ENCODE measurements around the gene RAP1GAP2.
"Not testable (repeated sequence)": the region's sequence is repeated elsewhere in the genome, so short reads cannot be mapped to it uniquely, and the experiment has no call there.

RAP1GAP2 gene

DNA sequence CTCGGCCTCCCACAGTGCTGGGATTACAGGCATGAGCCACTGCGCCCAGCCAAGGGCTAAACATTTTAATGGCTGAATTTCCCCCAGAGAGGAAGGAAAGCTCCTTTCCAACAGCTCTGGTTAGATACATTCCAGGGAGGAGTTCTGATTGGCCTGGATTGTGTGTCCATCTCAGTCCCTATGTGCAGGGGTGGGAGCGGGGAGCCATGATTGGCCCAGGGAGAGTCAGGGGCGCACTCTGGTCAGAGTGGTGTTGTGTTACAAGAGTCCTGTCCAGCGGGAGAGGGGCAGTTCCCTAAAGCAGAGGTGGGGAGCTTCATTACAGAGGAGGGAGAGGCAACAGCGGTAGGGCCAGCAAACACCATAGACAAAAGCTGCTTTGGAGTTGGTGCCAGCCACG lies 75.0 kb downstream of the RAP1GAP2 start:
- H3K27ac Mint-ChIP-seq, result no peak overlapping the region
- H3K9me3 Mint-ChIP-seq (ENCODE audit: low read depth), result no peaks in the 10 kb centered on the region
- no peak overlapping the region for H3K4me3 Mint-ChIP-seq
- H3K4me1 Mint-ChIP-seq (ENCODE audit: low read depth), result no peaks in the 10 kb centered on the region
- H3K27me3 Mint-ChIP-seq, result no peaks in the 10 kb centered on the region
- peaks cover 2% of the 10 kb centered on the region for H3K36me3 Mint-ChIP-seq

DNA sequence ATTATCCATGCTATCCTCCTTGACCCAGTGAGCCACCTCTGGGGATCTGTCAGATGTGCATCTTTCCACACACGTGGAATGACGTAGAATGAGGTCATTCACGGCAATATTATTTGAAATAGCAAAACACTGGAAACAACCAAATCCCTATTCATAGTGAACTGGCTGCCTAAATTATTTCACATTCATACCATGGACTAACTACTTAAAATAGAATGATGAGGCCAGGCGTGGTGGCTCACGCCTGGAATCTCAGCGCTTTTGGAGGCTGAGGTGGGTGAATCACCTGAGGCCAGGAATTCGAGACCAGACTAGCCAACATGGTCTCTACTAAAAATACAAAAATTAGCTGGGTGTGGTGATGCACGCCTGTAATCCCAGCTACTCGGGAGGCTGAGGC lies 75.5 kb downstream of the RAP1GAP2 start:
- Mint-ChIP-seq H3K27ac (no peak overlapping the region), H3K27me3 (no peaks in the 10 kb centered on the region)

DNA sequence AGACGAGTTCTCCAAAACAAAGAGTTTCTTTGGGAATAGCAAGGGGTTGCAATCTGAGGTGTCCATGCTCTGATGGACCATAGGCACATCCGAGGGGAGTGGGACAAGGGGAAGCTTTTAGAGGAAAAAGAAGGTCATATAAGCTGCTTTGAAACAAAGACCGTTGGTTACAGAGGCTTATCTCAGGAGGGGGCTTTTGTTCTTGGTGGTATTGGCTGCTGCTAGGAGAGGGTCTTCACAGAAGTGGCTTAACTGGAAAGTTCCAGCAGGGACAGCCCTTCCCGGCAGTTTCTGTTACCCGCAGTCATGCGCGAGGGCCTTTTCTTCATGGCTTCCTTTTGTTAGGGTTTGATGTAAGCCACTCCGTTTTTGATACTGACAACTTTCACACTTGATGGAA lies 76.0 kb downstream of the RAP1GAP2 start:
- Mint-ChIP-seq H3K27me3 (no peaks in the 10 kb centered on the region), H3K36me3 (peaks cover 6% of the 10 kb centered on the region), H3K27ac (no peak overlapping the region), H3K4me1 (ENCODE audit: low read depth) (peaks cover 2% of the 10 kb centered on the region), H3K4me3 (no peak overlapping the region), H3K9me3 (ENCODE audit: low read depth) (no peaks in the 10 kb centered on the region)

More for the DNA sequence above, 75.5 kb downstream of the RAP1GAP2 start:
- no peak overlapping the region for H3K4me3 Mint-ChIP-seq
- H3K4me1 Mint-ChIP-seq (ENCODE audit: low read depth), result peaks cover 2% of the 10 kb centered on the region
- peaks cover 6% of the 10 kb centered on the region for H3K36me3 Mint-ChIP-seq
- no peaks in the 10 kb centered on the region for H3K9me3 Mint-ChIP-seq (ENCODE audit: low read depth)

DNA sequence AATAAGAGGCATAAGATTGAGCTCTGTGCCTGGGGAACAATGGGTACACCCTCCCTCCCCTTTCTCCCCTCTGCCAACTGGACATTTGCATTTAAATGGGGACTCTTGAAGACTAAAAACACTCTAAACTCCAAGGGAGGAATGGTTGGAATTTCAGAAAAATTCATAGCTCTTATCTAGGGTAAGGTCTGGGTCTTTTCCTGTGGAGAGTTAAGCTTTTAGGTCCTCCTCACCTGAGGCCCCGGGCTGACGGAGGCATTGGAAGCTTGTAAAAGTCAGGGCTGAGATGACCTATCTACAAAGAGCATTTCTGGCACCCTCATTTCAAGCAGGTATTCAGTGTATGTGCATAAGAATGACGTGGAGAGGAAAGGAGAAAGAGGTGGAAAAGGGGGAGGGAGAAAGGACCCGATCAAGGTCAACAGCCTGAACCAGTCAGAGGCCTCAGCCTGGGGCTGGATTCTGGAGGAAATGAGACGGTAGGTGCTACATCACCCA lies 78.0 kb downstream of the RAP1GAP2 start:
- Mint-ChIP-seq H3K9me3 (ENCODE audit: low read depth) (no peaks in the 10 kb centered on the region), H3K27ac (no peak overlapping the region), H3K4me1 (ENCODE audit: low read depth) (peaks cover 2% of the 10 kb centered on the region), H3K36me3 (peaks cover 6% of the 10 kb centered on the region), H3K4me3 (no peak overlapping the region), H3K27me3 (no peaks in the 10 kb centered on the region)

DNA sequence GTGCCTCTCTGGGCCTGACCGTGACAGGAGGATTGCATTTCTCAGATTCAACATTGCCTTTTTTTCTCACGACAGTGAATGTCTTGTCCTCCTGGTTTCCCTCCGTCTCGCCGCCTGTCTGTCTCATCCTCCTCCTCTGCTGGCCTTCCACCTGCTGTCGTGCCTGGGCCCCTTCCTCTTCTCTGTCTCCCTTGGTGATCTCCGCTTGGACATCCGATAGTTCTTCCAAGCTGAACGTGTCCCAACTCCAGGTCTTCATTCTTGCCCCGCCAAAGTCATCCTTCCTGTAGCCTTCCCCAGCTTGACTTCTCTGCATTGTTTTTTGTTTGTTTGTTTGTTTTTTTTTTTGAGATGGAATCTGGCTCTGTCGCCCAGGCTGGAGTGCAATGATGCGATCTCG lies 79.4 kb downstream of the RAP1GAP2 start:
- H3K4me3 Mint-ChIP-seq, result no peak overlapping the region
- peaks cover 6% of the 10 kb centered on the region for H3K36me3 Mint-ChIP-seq
- H3K27ac Mint-ChIP-seq, result no peak overlapping the region
- H3K9me3 Mint-ChIP-seq (ENCODE audit: low read depth), result no peaks in the 10 kb centered on the region
- peaks cover 8% of the 10 kb centered on the region for H3K4me1 Mint-ChIP-seq (ENCODE audit: low read depth)
- no peaks in the 10 kb centered on the region for H3K27me3 Mint-ChIP-seq

DNA sequence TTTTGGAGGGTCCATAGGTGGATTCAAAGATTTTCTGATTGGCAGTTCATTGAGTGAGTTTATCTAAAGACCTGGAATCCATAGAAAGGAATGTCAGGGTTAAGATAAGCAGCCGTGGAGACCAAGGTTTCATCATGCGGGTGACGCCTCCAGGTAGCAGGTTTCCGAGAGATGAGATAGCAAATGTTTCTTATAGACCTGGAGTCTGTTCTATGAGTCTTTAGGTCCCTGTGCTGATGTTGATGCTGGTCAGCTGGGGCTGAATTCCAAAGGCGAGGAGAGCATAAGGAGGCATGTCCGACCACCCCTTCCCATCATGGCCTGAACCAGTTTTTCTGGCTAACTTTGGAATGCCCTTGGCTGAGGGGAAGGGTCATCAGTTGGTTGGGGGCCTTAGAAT lies 80.2 kb downstream of the RAP1GAP2 start:
- Mint-ChIP-seq H3K4me3 (no peak overlapping the region), H3K27ac (no peak overlapping the region), H3K4me1 (ENCODE audit: low read depth) (peaks cover 9% of the 10 kb centered on the region)

DNA sequence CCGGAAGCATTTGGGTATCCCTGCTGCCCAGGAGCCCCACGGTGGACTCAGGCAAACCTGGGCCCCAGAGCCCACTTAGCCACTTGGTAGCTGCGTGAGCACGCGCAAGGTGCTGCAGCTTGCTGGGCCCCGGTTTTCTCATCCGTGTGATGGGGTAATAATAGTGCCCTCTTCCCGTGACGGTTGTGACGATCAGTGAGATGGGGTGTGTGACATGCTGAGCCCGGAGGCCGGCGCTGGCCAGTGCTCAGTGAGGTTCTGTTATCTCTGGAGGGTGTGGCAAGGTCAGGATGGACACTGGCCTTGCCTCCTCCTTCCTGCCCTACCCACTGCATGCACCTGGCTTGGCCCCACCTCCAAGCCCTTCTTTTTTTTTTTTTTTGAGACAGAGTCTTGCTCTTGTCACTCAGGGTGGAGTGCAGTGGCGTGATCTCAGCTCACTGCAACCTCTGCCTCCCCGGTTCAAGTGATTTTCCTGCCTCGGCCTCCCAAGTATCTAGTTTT lies 82.6 kb downstream of the RAP1GAP2 start:
- Mint-ChIP-seq H3K9me3 (ENCODE audit: low read depth) (no peaks in the 10 kb centered on the region), H3K4me1 (ENCODE audit: low read depth) (peaks cover 9% of the 10 kb centered on the region), H3K27me3 (no peaks in the 10 kb centered on the region), H3K4me3 (no peak overlapping the region), H3K36me3 (peaks cover 6% of the 10 kb centered on the region), H3K27ac (no peak overlapping the region)

More for the DNA sequence above, 80.2 kb downstream of the RAP1GAP2 start:
- no peaks in the 10 kb centered on the region for H3K27me3 Mint-ChIP-seq
- no peaks in the 10 kb centered on the region for H3K9me3 Mint-ChIP-seq (ENCODE audit: low read depth)
- peaks cover 6% of the 10 kb centered on the region for H3K36me3 Mint-ChIP-seq

DNA sequence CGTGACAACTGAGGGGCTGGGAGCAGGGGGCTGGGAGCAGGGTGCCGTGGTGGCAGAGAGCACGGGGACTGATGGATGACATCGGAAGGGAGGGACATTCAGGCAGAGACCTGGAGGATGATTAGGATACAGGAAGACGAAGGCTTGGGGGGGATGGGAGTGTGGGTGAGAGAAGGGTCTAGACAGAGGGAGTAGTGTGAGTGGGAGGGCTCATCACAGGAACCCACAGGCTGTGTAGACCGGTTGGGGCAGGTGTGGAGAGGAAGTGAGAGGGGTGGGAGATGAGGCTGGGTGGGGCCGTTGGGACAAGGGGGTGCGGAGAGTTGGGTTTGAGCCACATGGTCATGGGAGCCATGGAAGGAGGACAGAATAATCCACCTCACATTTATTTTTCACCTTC lies 83.8 kb downstream of the RAP1GAP2 start:
- peaks cover 9% of the 10 kb centered on the region for H3K4me1 Mint-ChIP-seq (ENCODE audit: low read depth)
- no peaks in the 10 kb centered on the region for H3K27me3 Mint-ChIP-seq

DNA sequence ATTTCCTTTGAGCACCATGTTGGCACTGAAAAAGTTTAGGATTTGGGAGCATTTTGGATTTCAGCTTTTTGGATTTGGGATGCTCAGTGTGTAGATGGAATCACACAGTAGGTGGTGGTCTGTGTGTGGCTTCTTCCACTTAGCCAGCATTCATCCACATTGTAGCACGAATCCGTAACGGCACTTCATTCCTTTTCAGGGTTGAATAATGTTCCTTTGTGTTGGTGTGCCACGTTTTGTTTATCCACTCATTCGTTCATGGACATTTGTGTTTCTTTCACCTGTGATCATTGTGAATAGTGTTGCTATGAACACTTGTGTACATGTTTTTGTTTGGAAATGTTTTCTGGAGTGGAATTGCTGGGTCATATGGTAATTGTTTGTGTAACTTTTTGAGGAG lies 85.1 kb downstream of the RAP1GAP2 start:
- Mint-ChIP-seq H3K27ac (no peak overlapping the region), H3K4me3 (no peak overlapping the region), H3K27me3 (no peaks in the 10 kb centered on the region), H3K9me3 (ENCODE audit: low read depth) (no peaks in the 10 kb centered on the region), H3K4me1 (ENCODE audit: low read depth) (peaks cover 9% of the 10 kb centered on the region), H3K36me3 (peaks cover 2% of the 10 kb centered on the region)

More for the DNA sequence above, 83.8 kb downstream of the RAP1GAP2 start:
- Mint-ChIP-seq H3K27ac (no peak overlapping the region), H3K36me3 (peaks cover 4% of the 10 kb centered on the region), H3K4me3 (no peak overlapping the region), H3K9me3 (ENCODE audit: low read depth) (no peaks in the 10 kb centered on the region)

DNA sequence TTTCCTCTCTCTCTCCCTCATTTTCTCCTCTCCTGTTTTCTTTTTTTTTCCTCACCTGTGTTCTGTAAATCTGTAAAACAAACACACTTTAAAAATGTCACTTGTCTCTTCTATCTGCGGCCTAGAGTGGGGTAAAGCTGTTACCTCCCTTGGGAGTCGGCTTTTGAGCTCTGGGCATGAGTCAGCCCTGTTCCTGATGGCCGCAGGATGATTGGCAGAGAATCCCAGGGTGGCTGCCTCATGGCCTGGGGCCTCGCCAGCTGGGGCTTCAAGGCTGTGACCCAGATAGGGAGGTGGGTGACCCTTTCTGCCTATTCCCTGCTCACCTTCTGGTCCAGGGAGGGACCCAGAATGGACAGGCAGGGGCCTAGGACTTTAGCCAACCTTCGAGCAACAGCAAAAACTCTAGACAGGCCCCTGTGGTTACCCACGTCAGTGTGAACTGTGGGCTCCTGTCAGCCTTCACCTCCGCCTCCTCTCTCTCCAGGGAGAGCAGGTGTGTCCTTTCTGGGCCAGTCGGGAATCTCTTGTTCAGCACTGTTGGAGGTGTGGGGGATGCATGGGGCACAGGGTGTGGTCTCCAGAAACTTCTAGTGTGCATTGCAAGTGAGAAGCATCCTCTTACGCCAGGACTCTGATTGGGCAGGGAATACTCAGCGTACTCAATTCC lies 87.4 kb downstream of the RAP1GAP2 start:
- Mint-ChIP-seq H3K27me3 (no peaks in the 10 kb centered on the region), H3K36me3 (no peaks in the 10 kb centered on the region), H3K4me3 (no peak overlapping the region), H3K27ac (no peak overlapping the region), H3K4me1 (ENCODE audit: low read depth) (peaks cover 7% of the 10 kb centered on the region), H3K9me3 (ENCODE audit: low read depth) (no peaks in the 10 kb centered on the region)

DNA sequence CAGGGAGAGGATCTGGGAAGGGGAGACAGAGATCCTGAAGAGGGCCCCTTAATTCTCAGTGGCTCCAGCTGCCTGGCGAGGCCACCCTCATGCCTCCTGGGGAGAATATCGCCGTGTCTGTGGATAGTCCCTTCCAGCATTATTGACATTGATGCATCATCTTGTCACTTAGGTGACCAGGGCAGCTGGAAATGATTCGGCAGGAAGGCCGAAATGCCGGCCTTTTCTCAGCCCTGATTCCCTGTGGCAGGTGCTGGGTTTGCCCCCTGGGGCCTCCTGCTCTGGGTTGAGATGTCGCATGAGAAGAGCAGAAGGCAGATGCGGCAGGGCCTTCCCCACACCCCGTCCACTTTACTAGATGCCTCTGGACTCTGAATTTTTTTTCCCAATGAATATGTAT lies 89.5 kb downstream of the RAP1GAP2 start:
- Mint-ChIP-seq H3K9me3 (ENCODE audit: low read depth) (no peaks in the 10 kb centered on the region), H3K4me3 (no peak overlapping the region), H3K36me3 (no peaks in the 10 kb centered on the region), H3K27me3 (no peaks in the 10 kb centered on the region), H3K27ac (no peak overlapping the region), H3K4me1 (ENCODE audit: low read depth) (no peaks in the 10 kb centered on the region)

DNA sequence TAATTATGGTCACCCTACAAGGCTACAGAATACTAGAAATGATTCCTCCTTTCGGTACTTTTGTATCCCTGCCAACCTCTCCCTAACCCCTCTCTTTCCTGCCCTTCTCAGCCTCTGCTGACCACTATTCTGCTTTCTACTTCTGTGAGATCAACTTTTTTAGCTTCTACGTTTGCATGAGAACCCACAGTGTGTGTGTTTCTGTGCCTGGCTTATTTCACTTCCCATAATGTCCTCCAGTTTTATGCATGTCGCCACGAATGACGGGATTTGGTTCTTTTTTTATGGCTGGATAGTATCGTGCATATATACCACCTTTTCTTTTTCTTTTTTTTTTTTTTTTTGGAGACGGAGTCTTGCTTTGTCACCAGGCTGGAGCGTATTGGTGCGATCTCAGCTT lies 92.1 kb downstream of the RAP1GAP2 start:
- H3K27ac Mint-ChIP-seq, result no peak overlapping the region
- no peaks in the 10 kb centered on the region for H3K27me3 Mint-ChIP-seq
- H3K4me3 Mint-ChIP-seq, result no peak overlapping the region
- H3K36me3 Mint-ChIP-seq, result no peaks in the 10 kb centered on the region
- H3K9me3 Mint-ChIP-seq (ENCODE audit: low read depth), result no peaks in the 10 kb centered on the region
- no peaks in the 10 kb centered on the region for H3K4me1 Mint-ChIP-seq (ENCODE audit: low read depth)

DNA sequence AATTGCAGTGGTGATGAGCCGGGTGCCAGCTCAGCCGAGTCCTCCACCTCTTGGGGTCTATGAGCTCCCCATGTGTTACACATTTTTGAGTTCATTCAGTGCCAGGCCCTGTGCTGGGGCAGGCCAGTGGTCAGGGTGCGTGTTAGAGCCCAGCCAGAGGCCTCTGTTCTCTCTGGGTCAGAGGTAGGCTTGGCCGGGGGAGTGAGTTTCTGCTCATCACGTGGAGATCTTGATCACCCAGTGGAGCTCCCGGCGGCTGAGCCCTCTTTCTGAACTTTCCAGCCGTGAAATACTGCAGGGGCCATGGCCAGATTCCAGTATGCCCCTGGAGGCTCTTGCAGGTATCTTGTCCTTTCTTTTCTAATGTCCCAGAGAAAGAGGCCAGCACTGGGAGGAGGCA lies 93.0 kb downstream of the RAP1GAP2 start:
- H3K4me1 Mint-ChIP-seq (ENCODE audit: low read depth), result no peaks in the 10 kb centered on the region
- no peaks in the 10 kb centered on the region for H3K36me3 Mint-ChIP-seq
- H3K4me3 Mint-ChIP-seq, result no peak overlapping the region
- no peaks in the 10 kb centered on the region for H3K9me3 Mint-ChIP-seq (ENCODE audit: low read depth)
- H3K27me3 Mint-ChIP-seq, result no peaks in the 10 kb centered on the region
- no peak overlapping the region for H3K27ac Mint-ChIP-seq

DNA sequence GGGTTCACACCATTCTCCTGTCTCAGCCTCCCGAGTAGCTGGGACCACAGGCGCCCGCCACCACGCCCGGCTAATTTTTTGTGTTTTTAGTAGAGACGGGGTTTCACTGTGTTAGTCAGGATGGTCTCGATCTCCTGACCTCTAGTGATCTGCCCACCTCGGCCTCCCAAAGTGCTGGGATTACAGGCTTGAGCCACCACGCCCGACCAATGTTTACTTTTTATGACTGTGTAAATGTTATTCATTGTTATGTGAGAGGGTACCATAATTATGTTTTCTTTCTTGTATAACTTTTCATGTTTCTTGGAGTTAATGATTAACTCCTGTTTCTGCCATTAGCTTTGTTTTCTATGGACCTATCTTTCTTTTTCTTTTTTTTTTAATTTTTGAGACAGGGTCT lies 94.5 kb downstream of the RAP1GAP2 start:
- not testable (repeated sequence) for H3K4me1 Mint-ChIP-seq (ENCODE audit: low read depth); H3K36me3 Mint-ChIP-seq; H3K9me3 Mint-ChIP-seq (ENCODE audit: low read depth); H3K27ac Mint-ChIP-seq; H3K4me3 Mint-ChIP-seq; H3K27me3 Mint-ChIP-seq

DNA sequence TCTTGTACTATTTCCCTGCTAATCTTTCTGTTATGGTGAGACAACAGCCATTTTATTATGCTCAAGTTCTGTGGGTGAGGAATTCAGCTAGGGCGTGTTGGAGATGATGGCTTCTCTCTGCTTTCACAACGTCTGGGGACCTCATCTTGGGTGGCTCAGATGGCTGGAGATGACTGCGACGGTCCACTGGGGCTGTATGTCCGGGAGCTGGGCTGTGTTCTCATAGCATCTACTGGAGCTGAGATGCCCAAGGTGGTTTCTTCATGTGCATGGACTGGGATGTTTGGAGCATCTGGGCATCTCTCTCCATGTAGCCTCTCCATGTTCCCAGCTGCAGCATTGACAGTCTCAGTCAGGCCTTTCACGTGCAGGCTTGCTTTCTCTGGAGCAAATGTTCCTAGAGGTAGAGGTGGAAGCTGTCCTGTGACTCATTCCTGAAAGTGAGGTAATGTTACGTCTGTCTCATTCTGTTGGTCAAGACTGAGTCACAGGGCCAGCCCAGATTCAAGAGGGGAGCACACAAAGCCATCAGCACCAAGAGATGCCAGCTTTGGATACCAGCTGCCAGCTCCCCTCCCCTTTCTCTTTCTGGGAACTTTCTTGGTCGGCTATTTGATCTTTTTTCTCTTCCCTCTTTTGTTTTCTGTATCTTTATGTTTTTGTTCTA lies 96.2 kb downstream of the RAP1GAP2 start:
- no peak overlapping the region for H3K4me3 Mint-ChIP-seq
- H3K27me3 Mint-ChIP-seq, result no peaks in the 10 kb centered on the region
- H3K27ac Mint-ChIP-seq, result no peak overlapping the region
- no peaks in the 10 kb centered on the region for H3K9me3 Mint-ChIP-seq (ENCODE audit: low read depth)
- no peaks in the 10 kb centered on the region for H3K4me1 Mint-ChIP-seq (ENCODE audit: low read depth)
- no peaks in the 10 kb centered on the region for H3K36me3 Mint-ChIP-seq

Data from activated naive CD8-positive, alpha-beta T cell (primary cell).